ENCODE data around the gene SCP2D1. TPM values are rescaled to one million over a fixed set of nuclear protein-coding genes. Genes with fewer than 3 reads are reported as not detected.

The SCP2D1 gene
- total RNA-seq, 2 experiments from 2014 or later, result not detected

DNA sequence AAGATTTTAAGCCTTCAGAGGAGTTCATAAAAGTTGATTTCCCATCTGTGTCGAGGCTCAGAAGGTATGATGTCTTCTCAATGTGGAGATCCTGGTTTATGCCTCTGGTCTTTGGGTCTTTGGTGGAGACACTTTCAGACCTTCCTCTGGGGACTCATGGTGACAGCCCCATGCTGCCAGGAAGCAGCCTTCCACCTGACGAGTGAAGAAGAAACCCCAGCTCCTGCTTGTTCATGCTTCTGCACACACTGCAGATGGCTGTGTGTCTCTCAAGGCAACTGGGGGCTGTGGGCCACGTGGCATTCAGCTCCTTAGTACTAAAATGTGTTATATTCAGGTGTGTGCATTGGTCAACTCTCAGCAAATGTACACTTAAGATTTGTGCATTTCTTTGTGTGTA, 4.9 kb upstream of the SCP2D1 start:
- DNase-seq (no peak), ATAC-seq (ENCODE audit: poor library complexity) (no peak)
- H3K9me3 Mint-ChIP-seq, result no peaks in the 10 kb centered on the region
- TF ChIP-seq, protein P1, sequence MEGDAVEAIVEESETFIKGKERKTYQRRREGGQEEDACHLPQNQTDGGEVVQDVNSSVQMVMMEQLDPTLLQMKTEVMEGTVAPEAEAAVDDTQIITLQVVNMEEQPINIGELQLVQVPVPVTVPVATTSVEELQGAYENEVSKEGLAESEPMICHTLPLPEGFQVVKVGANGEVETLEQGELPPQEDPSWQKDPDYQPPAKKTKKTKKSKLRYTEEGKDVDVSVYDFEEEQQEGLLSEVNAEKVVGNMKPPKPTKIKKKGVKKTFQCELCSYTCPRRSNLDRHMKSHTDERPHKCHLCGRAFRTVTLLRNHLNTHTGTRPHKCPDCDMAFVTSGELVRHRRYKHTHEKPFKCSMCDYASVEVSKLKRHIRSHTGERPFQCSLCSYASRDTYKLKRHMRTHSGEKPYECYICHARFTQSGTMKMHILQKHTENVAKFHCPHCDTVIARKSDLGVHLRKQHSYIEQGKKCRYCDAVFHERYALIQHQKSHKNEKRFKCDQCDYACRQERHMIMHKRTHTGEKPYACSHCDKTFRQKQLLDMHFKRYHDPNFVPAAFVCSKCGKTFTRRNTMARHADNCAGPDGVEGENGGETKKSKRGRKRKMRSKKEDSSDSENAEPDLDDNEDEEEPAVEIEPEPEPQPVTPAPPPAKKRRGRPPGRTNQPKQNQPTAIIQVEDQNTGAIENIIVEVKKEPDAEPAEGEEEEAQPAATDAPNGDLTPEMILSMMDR (IDR thresholded peaks at IDR 0.05), result no peak
- no peak overlapping the region for H3K27ac Mint-ChIP-seq
- peaks cover 16% of the 10 kb centered on the region for H3K4me1 Mint-ChIP-seq (ENCODE audit: low read depth)
- H3K27me3 Mint-ChIP-seq, result no peaks in the 10 kb centered on the region
- no peaks in the 10 kb centered on the region for H3K36me3 ChIP-seq (ENCODE audit: insufficient read depth, low read length)
- no peak overlapping the region for H3K4me3 Mint-ChIP-seq
- H3K27me3 ChIP-seq (ENCODE audit: control insufficient read depth in 1 of 2, insufficient read depth in 2 of 2, low read length in 2 of 2), result no peaks in the 10 kb centered on the region
- H3K4me3 ChIP-seq (ENCODE audit: low read length), result no peak overlapping the region
- peaks cover 2% of the 10 kb centered on the region for H3K4me1 ChIP-seq (ENCODE audit: insufficient read depth, low read length)
- no peaks in the 10 kb centered on the region for H3K36me3 Mint-ChIP-seq (ENCODE audit: low read depth)
- no peak overlapping the region for H3K27ac ChIP-seq (ENCODE audit: low read depth in 1 of 2, low read length in 2 of 2)
- no peaks in the 10 kb centered on the region for H3K9me3 ChIP-seq (ENCODE audit: control insufficient read depth in 1 of 2, insufficient read depth in 1 of 2, low read length in 2 of 2)
- POLR2A ChIA-PET, result no interaction called here
- CTCF ChIA-PET, result no interaction called here
- intact Hi-C loops (cut with DNase I, micrococcal nuclease), result no loop called here

DNA sequence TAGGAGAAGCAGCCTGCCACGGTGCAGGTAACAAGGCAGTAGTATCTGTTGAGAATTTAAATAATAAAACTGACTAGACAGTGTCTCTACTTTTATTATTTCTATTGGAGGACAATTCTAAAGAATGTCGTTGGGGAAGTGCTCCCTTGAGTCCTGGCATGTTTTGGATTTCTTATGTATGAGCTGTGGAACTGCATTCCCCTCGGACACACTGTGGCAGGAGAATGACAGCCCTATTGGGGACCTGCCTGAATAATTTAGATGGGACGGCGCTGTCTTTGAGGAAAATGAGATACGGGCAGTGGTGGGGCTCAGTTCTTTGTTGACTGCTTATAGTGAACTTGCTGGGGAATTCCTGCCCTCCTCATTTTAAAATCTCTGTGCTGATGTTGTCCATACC, 2.4 kb upstream of the SCP2D1 start:
- no peak overlapping the region for H3K4me3 Mint-ChIP-seq
- Histone ChIP-seq H3K27ac (ENCODE audit: low read depth in 1 of 2, low read length in 2 of 2) (no peak overlapping the region), H3K4me1 (ENCODE audit: insufficient read depth, low read length) (no peaks in the 10 kb centered on the region), H3K9me3 (ENCODE audit: control insufficient read depth in 1 of 2, insufficient read depth in 1 of 2, low read length in 2 of 2) (no peaks in the 10 kb centered on the region), H3K36me3 (ENCODE audit: insufficient read depth, low read length) (no peaks in the 10 kb centered on the region), H3K4me3 (ENCODE audit: low read length) (no peak overlapping the region), H3K27me3 (ENCODE audit: control insufficient read depth in 1 of 2, insufficient read depth in 2 of 2, low read length in 2 of 2) (no peaks in the 10 kb centered on the region)
- TF ChIP-seq, protein P1 (IDR thresholded peaks at IDR 0.05), result no peak
- no peak overlapping the region for H3K27ac Mint-ChIP-seq
- ChIA-PET CTCF (no interaction called here), POLR2A (interaction anchor here (1.2 kb wide), 1 partner anchor 17 kb away, joined by 5 read pairs; no protein-coding TSS in a partner anchor)
- ATAC-seq (ENCODE audit: poor library complexity) (no peak), DNase-seq (no peak)
- H3K36me3 Mint-ChIP-seq (ENCODE audit: low read depth), result no peaks in the 10 kb centered on the region
- H3K9me3 Mint-ChIP-seq, result no peaks in the 10 kb centered on the region
- peaks cover 7% of the 10 kb centered on the region for H3K4me1 Mint-ChIP-seq (ENCODE audit: low read depth)
- H3K27me3 Mint-ChIP-seq, result peaks cover 4% of the 10 kb centered on the region
- intact Hi-C loops (cut with DNase I, micrococcal nuclease), result no loop called here

DNA sequence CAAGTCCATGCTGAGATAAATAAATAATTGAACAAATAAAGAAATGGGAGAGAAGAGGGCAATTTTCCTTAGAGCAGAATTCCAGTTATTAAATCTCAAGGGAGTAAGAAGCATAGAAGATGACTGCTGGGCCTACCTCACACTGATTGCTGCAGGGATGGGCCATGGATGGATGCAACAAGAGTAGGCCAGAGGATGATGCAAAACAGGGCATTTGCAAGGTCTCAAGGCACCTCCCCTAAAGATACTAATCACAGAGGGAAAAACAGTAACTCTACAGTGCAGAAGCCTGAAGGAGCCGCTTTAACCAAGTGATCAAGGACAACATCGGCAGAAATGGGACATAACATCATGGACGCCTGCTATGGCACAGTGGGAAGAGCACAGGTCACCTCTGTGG, 1.7 kb upstream of the SCP2D1 start:
- ATAC-seq (ENCODE audit: poor library complexity) (no peak), DNase-seq (no peak)
- H3K27ac ChIP-seq (ENCODE audit: low read depth in 1 of 2, low read length in 2 of 2), result no peak overlapping the region
- H3K4me3 ChIP-seq (ENCODE audit: low read length), result no peak overlapping the region
- no peaks in the 10 kb centered on the region for H3K4me1 ChIP-seq (ENCODE audit: insufficient read depth, low read length)
- intact Hi-C loops (cut with DNase I, micrococcal nuclease), result no loop called here
- H3K4me3 Mint-ChIP-seq, result no peak overlapping the region
- H3K9me3 ChIP-seq (ENCODE audit: control insufficient read depth in 1 of 2, insufficient read depth in 1 of 2, low read length in 2 of 2), result no peaks in the 10 kb centered on the region
- CTCF ChIA-PET, result no interaction called here
- TF ChIP-seq, protein P1 (IDR thresholded peaks at IDR 0.05), result no peak
- no peaks in the 10 kb centered on the region for H3K36me3 ChIP-seq (ENCODE audit: insufficient read depth, low read length)
- POLR2A ChIA-PET, result interaction anchor here (1.2 kb wide), 1 partner anchor 18 kb away, joined by 5 read pairs; no protein-coding TSS in a partner anchor
- H3K36me3 Mint-ChIP-seq (ENCODE audit: low read depth), result no peaks in the 10 kb centered on the region
- no peaks in the 10 kb centered on the region for H3K27me3 ChIP-seq (ENCODE audit: control insufficient read depth in 1 of 2, insufficient read depth in 2 of 2, low read length in 2 of 2)
- H3K27ac Mint-ChIP-seq, result no peak overlapping the region
- H3K9me3 Mint-ChIP-seq, result no peaks in the 10 kb centered on the region
- no peaks in the 10 kb centered on the region for H3K4me1 Mint-ChIP-seq (ENCODE audit: low read depth)
- H3K27me3 Mint-ChIP-seq, result peaks cover 4% of the 10 kb centered on the region

All from CD4-positive, alpha-beta T cell (primary cell).